Stomach (tissue), 9 donors: ENCODE measurements around the gene CTF1. TPM values are rescaled to one million over a fixed set of nuclear protein-coding genes. Genes with fewer than 3 reads are reported as not detected.

Experiments used
- DNase-seq, 2 donors: peaks; one replicate each; pipeline versions ENCODE4 v3.0.0 to v3.0.0-alpha.2; 2013 to 2019
- H3K27ac ChIP-seq, 5 donors: fragments of 200-600 bp in 4 of 5; sonication (generic) in 4 of 5; one replicate each; pipeline ENCODE4 v1.5.1; 2013 to 2019; ENCODE audit warnings: mild to moderate bottlenecking in 1 of 5, moderate library complexity in 1 of 5
- H3K27me3 ChIP-seq, 3 donors: fragments of 200-600 bp; sonication (generic); one replicate each; pipeline ENCODE4 v1.5.1; 2017 to 2019; ENCODE audit warnings: mixed run types in 1 of 3
- H3K36me3 ChIP-seq, 4 donors: fragments of 200-600 bp; sonication (generic); 1 replicate in 3 of 4; 2 replicates in 1 of 4; pipeline ENCODE4 v1.5.1; 2016 to 2019
- H3K4me1 ChIP-seq, 4 donors: fragments of 200-600 bp; sonication (generic); one replicate each; pipeline ENCODE4 v1.5.1; 2016 to 2019
- H3K4me3 ChIP-seq, 4 donors: fragments of 200-600 bp; sonication (generic) in 3 of 4; one replicate each; pipeline ENCODE4 v1.5.1; 2016 to 2019; ENCODE audit warnings: mild to moderate bottlenecking in 1 of 4
- H3K9me3 ChIP-seq, 4 donors: fragments of 200-600 bp; sonication (generic); one replicate each; pipeline ENCODE4 v1.5.1; 2016 to 2019
- EP300 ChIP-seq: sonication (generic); formaldehyde crosslinking; IDR thresholded peaks from one replicate; pipeline ENCODE4 v1.6.1; 2017; ENCODE audit warnings: antibody characterized with exemption
- POLR2A ChIP-seq, 4 donors: fragments of 450-650 bp; IDR thresholded peaks; one replicate each; pipeline ENCODE4 v1.6.1; 2016; ENCODE audit warnings: antibody characterized with exemption in 4 of 4, control low read depth in 2 of 4, mild to moderate bottlenecking in 1 of 4, moderate library complexity in 1 of 4
- POLR2AphosphoS5 ChIP-seq, 3 donors: sonication (generic); formaldehyde crosslinking; IDR thresholded peaks; one replicate each; pipeline ENCODE4 v1.6.1; 2016; ENCODE audit warnings: antibody characterized with exemption in 3 of 3
- WGBS, 5 donors: extraction: QIAGEN DNeasy Blood & Tissue Kit in 3 of 5; methylation state at CpG; one replicate each; pipeline versions ENCODE4 v1.1.5 to v1.1.7; 2013 to 2018; 5-methylcytosine and 5-hydroxymethylcytosine counted together
- intact Hi-C: fragments of 100-400 bp; cut with DNase I; formaldehyde crosslinking; loops from one replicate; pipeline ENCODE4 v1.15.1; 2023; ENCODE audit warnings: low total_unique reads
- polyA plus RNA-seq, 3 donors: library from polyadenylated mRNA; stranded (reverse); fragments of 200-250 nt; gene quantifications; one replicate each; pipeline ENCODE4 v1.2.3, GENCODE V29; 2013
- total RNA-seq, 5 donors: library from RNA; depleted of rRNA; stranded (reverse); fragments of >200 nt; gene quantifications; one replicate each; pipeline versions ENCODE4 v1.1.0 to v1.2.3, GENCODE V29; 2014 to 2016
- TF ChIP-seq, protein P1 (sequence below), 7 experiments: fragments of 450-650 bp in 4 of 7; fragments of 200-600 bp in 3 of 7; sonication (generic) in 3 of 7; IDR thresholded peaks; one replicate each; pipeline ENCODE4 v1.5.1; 2016 to 2019; ENCODE audit warnings: antibody characterized with exemption in 7 of 7, control low read depth in 2 of 7, mild to moderate bottlenecking in 1 of 7
- donor health status: healthy with polysubstance abuse.
- donor health status: Bipolar disorder and iron deficiency.
- donor health status: healthy.

Gene CTF1
- total and polyA plus RNA-seq, 8 donors = 0.29 to 4.5 (median 2.2) TPM; not detected in 2

DNA sequence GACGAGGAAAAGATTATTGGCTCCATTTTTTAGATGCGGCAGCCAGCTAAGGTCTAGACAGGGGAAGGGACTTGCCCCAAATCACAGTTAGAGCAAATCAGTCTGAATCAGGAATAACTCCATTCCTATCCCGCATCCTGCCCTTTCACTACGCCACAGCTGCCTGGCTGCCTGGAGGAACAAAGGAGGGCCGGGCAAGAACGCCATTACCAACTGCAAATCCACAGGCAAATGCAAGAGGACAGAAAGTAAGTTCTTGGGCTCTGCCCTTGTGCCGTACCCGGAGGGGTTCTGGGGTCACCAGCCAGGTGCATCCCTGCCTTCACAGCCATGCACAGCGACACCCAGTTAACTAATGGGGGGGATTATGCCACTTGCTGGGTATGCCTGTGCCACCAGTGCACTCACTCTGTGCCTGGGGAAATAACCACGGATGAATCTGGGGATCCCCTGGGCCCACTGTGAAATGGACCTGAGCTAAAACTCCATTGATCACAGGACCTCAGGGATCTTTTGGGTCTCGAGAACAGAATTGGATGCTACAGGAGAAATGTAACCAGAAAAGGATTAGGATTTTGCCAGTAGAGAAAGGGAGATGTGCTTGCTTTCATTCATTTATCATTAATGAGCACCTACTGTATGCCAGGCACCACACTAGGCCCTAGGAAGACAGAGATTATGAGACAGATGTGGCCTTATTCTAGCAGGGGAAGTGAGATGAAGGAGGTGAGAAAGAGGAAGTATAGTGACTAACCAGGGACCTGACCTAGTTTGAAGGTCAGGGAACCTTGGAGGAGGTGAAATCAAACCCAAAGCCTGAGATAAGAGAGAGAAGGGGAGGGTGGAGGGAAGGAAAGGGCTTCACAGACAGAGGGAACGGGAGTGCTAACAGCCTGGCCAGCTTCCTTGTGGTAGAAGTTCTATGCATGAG lies 20.3 kb upstream of the CTF1 start:
- DNase-seq = peak in 1 of 2 donors; percentile 62
- peak in 2 of 3 donors; percentile 25 to 66 for TF ChIP-seq POLR2AphosphoS5 (IDR thresholded peaks at IDR 0.05)
- TF ChIP-seq, protein P1, sequence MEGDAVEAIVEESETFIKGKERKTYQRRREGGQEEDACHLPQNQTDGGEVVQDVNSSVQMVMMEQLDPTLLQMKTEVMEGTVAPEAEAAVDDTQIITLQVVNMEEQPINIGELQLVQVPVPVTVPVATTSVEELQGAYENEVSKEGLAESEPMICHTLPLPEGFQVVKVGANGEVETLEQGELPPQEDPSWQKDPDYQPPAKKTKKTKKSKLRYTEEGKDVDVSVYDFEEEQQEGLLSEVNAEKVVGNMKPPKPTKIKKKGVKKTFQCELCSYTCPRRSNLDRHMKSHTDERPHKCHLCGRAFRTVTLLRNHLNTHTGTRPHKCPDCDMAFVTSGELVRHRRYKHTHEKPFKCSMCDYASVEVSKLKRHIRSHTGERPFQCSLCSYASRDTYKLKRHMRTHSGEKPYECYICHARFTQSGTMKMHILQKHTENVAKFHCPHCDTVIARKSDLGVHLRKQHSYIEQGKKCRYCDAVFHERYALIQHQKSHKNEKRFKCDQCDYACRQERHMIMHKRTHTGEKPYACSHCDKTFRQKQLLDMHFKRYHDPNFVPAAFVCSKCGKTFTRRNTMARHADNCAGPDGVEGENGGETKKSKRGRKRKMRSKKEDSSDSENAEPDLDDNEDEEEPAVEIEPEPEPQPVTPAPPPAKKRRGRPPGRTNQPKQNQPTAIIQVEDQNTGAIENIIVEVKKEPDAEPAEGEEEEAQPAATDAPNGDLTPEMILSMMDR (IDR thresholded peaks at IDR 0.05) = no peak
- TF ChIP-seq EP300 = no peak
- no peak for TF ChIP-seq POLR2A (IDR thresholded peaks at IDR 0.05)
- intact Hi-C loops = no loop called here

DNA sequence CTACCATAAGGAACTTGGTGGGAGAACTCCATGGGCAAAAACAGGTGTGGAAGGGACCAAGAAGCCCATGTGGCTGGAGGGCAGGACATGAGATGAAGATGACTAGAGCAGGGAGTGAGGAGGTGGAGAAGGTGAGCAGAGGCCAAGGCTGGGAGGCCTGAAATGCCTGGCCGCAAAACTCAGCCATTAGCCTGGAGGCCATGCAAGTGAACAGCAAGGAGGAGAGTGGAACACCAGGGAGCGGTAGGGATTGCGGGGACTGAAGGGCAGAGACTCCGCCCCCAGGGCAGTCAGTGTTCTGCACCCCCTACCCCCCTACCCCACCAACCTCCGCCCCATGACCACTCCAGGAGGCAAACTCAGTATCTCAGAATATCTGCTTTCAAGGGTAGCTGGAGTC lies 19.5 kb upstream of the CTF1 start:
- intact Hi-C loops = no loop called here
- Histone ChIP-seq H3K4me3 (peak overlapping the region; percentile 81 to 95 (median 92)), H3K36me3 (peaks cover 0 to 38% (median 27%) of the 10 kb centered on the region in 4 donors), H3K9me3 (no peaks in the 10 kb centered on the region), H3K27ac (peak overlapping the region; percentile 74 to 97 (median 94)), H3K4me1 (peaks cover 21 to 51% (median 36%) of the 10 kb centered on the region in 4 donors), H3K27me3 (no peaks in the 10 kb centered on the region)
- 43 to 63% (median 58%) methylated on average over 5 of the region's 5 CpGs for WGBS, 5 donors
- TF ChIP-seq EP300 = no peak
- TF ChIP-seq, protein P1 (IDR thresholded peaks at IDR 0.05) = no peak
- peak in 1 of 2 donors; percentile 52 for DNase-seq

More for the DNA sequence above, 20.3 kb upstream of the CTF1 start:
- Histone ChIP-seq H3K4me1 (peaks cover 21 to 44% (median 34%) of the 10 kb centered on the region in 4 donors), H3K36me3 (peaks cover 0 to 33% (median 25%) of the 10 kb centered on the region in 4 donors), H3K4me3 (peak overlapping the region; percentile 81 to 95 (median 92)), H3K27me3 (no peaks in the 10 kb centered on the region), H3K9me3 (no peaks in the 10 kb centered on the region), H3K27ac (peak overlapping the region; percentile 93 to 97 (median 94))
- 7 to 12% (median 8%) methylated on average over 12 of the region's 12 CpGs for WGBS, 5 donors

DNA sequence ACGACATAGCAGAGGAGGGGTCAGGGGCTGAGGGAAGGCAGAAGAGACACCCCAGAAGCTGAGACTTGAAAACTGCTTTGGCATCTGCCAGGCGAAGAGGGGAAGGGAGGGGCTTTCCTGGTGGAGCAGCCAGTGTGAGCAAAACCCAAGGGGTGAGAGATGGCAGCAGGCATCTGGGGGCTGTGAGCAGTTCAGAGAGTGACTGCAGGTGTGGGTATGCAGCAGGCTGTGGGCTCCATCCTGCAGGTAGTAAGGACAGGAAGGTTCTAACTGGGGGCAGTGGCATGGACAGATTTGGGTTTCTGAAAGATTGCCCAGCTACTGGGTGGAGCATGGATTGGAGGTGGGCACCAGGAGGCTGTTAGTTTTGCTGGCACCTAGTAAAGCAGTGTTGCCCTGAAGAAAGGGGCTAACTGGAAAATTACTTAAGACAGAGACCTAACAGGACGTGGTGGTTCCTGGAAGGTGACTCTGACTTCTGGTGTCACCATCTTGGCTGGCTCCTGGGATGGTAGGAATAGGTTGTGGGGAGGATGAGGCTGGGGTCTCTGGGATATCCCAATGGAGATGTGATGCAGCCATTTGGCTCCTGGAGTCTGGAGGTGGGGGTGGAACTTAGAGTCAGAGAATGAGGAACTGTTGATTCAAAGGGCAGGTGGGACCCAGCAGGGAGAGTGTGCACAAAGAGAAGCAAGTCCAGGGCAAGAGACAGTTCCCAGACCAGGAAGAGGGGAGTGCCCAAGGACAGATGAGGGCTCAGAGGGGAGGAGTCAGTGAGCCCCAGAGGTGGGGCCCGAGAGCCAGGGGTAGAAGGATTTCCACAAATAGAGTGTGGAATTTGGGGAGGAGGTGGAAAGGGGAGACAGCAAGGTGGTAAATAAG lies 13.7 kb upstream of the CTF1 start:
- no peak for DNase-seq
- Histone ChIP-seq H3K27me3 (no peaks in the 10 kb centered on the region), H3K9me3 (no peaks in the 10 kb centered on the region), H3K4me3 (no peak overlapping the region), H3K4me1 (peaks cover 0 to 25% (median 5%) of the 10 kb centered on the region in 4 donors), H3K36me3 (peaks cover 3 to 84% (median 70%) of the 10 kb centered on the region in 4 donors), H3K27ac (no peak overlapping the region)
- TF ChIP-seq EP300 = no peak
- TF ChIP-seq POLR2A (IDR thresholded peaks at IDR 0.05) = no peak
- no peak for TF ChIP-seq POLR2AphosphoS5 (IDR thresholded peaks at IDR 0.05)
- TF ChIP-seq, protein P1 (IDR thresholded peaks at IDR 0.05) = no peak
- 69 to 82% (median 75%) methylated on average over 4 of the region's 4 CpGs for WGBS, 5 donors
- intact Hi-C loops = no loop called here

DNA sequence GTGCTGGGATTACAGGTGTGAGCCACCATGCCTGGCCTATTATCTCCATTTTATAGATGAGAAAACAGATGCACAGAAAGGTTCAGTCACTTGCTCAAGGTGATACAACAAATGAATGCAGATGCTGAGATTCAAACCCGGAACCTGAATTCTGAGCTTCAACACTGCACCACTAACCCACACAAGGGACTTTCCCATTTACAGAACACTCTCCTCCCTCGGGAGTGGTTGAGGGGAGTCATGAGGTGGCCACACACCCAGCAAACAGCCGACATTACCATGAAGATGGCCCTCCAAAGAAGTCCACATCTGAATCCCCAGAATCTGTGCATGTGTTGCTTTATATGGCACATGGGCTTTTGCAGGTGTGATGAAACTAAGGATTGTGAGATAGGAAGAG lies 11.7 kb upstream of the CTF1 start:
- intact Hi-C loops = no loop called here
- H3K4me1 ChIP-seq = peaks cover 0 to 13% (median 2%) of the 10 kb centered on the region in 4 donors
- 76 to 89% (median 82%) methylated on average over 3 of the region's 3 CpGs for WGBS, 5 donors
- peaks cover 16 to 89% (median 80%) of the 10 kb centered on the region in 4 donors for H3K36me3 ChIP-seq
- no peak for TF ChIP-seq POLR2AphosphoS5 (IDR thresholded peaks at IDR 0.05)
- no peak for TF ChIP-seq EP300
- no peak overlapping the region for H3K27ac ChIP-seq
- no peaks in the 10 kb centered on the region for H3K9me3 ChIP-seq
- H3K4me3 ChIP-seq = no peak overlapping the region
- no peaks in the 10 kb centered on the region for H3K27me3 ChIP-seq
- no peak for DNase-seq
